T-helper 2 cell treated with Interferon-gamma antibody and Interleukin-4, amounts not matched to agents 5 μg/mL and 100 μg/mL, for 36 hours (primary cell): ENCODE measurements around the gene FAAP24.
A peak's percentile ranks its signal among the peaks of the same experiment; 100 is the strongest.
"Not testable (repeated sequence)": the region's sequence is repeated elsewhere in the genome, so short reads cannot be mapped to it uniquely, and the experiment has no call there.

Source experiments
- DNase-seq: peaks from one replicate; pipeline ENCODE4 v3.0.0; 2021; ENCODE audit warnings: low spot score
- H3K27ac Mint-ChIP-seq: one replicate; pipeline ENCODE4 v1.8.0; 2021; ENCODE audit warnings: mild to moderate bottlenecking, mixed read lengths
- H3K27me3 Mint-ChIP-seq: one replicate; pipeline ENCODE4 v1.8.0; 2021; ENCODE audit warnings: low read depth, mixed read lengths
- H3K36me3 Mint-ChIP-seq: one replicate; pipeline ENCODE4 v1.8.0; 2021; ENCODE audit warnings: low read depth, mixed read lengths
- H3K4me1 Mint-ChIP-seq: one replicate; pipeline ENCODE4 v1.8.0; 2021; ENCODE audit warnings: low read depth, mixed read lengths
- H3K4me3 Mint-ChIP-seq: one replicate; pipeline ENCODE4 v1.8.0; 2022; ENCODE audit warnings: mild to moderate bottlenecking, moderate library complexity, mixed read lengths
- H3K9me3 Mint-ChIP-seq: one replicate; pipeline ENCODE4 v1.8.0; 2021; ENCODE audit warnings: mixed read lengths

FAAP24 gene

DNA sequence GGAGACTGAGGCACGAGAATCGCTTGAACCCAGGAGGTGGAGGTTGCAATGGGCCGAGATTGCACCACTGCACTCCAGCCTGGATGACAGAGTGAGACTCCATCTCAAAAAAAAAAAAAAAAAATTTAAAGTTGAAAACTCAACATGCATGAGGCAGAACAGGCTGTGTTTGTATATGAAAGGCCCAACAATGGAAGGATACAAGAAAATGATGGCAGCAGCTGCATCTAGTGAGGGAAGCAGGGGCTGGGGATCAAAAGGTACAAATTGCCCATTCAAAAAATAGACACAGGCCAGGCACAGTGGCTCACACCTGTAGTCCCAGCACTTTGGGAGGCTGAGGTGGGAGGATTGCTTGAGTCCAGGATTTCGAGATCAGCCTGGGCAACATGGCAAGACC lies 5.8 kb downstream of the FAAP24 start:
- peaks cover 11% of the 10 kb centered on the region for H3K36me3 Mint-ChIP-seq
- not testable (repeated sequence) for H3K27me3 Mint-ChIP-seq, H3K4me1 Mint-ChIP-seq, H3K9me3 Mint-ChIP-seq, H3K4me3 Mint-ChIP-seq, H3K27ac Mint-ChIP-seq, DNase-seq

DNA sequence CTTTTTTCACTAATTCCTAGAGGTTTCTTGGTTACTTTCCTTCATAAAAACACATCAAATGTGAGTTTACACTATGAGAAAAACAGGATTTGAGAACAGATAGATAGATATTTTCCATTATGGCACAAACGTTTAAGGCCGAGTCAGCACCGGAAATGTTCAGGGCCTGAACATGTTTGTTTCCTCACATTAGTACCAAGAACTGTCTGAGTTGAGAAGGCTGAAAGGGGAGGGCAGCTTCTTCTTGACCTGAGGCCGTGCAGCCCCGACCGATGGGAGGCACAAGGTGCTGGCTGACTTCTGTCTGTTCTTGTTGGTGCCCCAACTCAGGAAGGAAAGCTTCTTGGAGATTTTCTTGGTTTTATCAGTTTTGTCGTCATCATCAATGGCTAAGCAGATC lies 7.8 kb downstream of the FAAP24 start:
- DNase-seq, H3K36me3 Mint-ChIP-seq, H3K9me3 Mint-ChIP-seq, H3K27ac Mint-ChIP-seq, H3K4me3 Mint-ChIP-seq, H3K27me3 Mint-ChIP-seq, H3K4me1 Mint-ChIP-seq: not testable (repeated sequence)

- H3K27me3 Mint-ChIP-seq, H3K27ac Mint-ChIP-seq, H3K36me3 Mint-ChIP-seq, H3K9me3 Mint-ChIP-seq, H3K4me3 Mint-ChIP-seq, DNase-seq, H3K4me1 Mint-ChIP-seq: not testable (repeated sequence)
These were observed 10.4 kb downstream of the FAAP24 start for GRCh38 chr19:32982488-32982887.

DNA sequence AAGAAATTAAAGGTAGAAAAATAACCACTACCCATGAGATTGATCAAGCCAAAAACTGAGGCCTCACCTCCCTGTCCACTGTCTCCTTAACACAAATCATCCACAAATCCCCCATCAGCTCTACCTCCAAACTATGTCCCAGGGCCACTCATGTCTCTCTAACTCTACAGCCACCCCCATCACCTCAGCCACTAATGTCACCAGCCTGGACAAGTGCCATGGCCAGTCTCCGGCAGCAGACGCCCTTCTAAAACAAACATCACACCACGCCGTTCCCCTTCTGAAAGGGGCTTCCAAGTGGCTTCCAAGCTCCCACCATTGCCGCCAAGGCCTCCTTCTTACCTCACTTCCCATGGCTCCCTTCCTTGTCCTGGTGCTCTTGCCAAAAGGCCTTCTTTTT lies 16.2 kb downstream of the FAAP24 start:
- not testable (repeated sequence) for H3K36me3 Mint-ChIP-seq, H3K9me3 Mint-ChIP-seq, H3K4me3 Mint-ChIP-seq, H3K4me1 Mint-ChIP-seq, DNase-seq, H3K27me3 Mint-ChIP-seq, H3K27ac Mint-ChIP-seq

GRCh38 chr19:32988724-32989123 lies 16.7 kb downstream of the FAAP24 start:
- Mint-ChIP-seq H3K9me3 (no peaks in the 10 kb centered on the region), H3K27me3 (no peaks in the 10 kb centered on the region), H3K4me3 (no peak overlapping the region), H3K27ac (no peak overlapping the region), H3K4me1 (no peaks in the 10 kb centered on the region), H3K36me3 (no peaks in the 10 kb centered on the region)
- DNase-seq, result no peak

DNA sequence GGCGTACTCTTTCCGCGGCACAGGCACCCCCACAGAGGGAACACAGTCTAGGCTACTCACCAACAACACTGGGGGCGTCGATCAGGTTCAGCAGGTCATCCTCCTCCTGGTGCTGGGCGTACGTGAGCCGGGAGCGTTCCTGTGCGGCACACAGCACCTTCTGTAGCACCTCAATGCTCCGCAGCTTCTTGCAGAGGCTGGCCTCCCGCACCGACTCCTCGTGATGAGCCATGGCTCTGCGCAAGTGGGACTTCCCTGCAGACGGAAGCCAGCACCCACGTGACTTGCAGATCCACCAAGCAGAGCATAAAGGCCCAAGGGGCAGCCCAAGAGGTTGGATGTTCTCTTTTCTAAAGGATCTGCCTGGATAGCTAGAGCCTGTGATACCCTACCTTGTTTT lies 23.9 kb downstream of the FAAP24 start:
- not testable (repeated sequence) for H3K9me3 Mint-ChIP-seq, DNase-seq, H3K4me1 Mint-ChIP-seq, H3K27ac Mint-ChIP-seq, H3K36me3 Mint-ChIP-seq, H3K27me3 Mint-ChIP-seq, H3K4me3 Mint-ChIP-seq

DNA sequence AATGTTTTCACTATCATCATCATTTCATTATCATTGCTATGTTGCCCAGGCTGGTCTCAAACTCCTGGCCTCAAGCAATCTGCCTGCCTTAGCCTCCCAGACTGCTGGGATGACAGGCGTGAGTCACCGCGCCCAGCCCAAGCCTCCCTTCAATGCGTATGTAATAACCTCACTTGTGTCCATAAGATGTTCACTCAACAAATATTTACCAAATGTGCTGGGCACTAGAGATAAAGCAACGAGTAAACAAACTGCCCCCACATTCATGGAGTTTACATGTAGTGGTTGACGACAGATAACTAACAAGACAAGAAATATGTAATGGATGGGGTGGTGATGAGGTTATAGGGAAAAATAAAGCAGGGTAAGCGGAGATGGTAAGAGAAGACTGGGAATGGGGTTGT lies 25.0 kb downstream of the FAAP24 start:
- H3K4me1 Mint-ChIP-seq, H3K27me3 Mint-ChIP-seq, DNase-seq, H3K27ac Mint-ChIP-seq, H3K36me3 Mint-ChIP-seq, H3K4me3 Mint-ChIP-seq, H3K9me3 Mint-ChIP-seq: not testable (repeated sequence)

DNA sequence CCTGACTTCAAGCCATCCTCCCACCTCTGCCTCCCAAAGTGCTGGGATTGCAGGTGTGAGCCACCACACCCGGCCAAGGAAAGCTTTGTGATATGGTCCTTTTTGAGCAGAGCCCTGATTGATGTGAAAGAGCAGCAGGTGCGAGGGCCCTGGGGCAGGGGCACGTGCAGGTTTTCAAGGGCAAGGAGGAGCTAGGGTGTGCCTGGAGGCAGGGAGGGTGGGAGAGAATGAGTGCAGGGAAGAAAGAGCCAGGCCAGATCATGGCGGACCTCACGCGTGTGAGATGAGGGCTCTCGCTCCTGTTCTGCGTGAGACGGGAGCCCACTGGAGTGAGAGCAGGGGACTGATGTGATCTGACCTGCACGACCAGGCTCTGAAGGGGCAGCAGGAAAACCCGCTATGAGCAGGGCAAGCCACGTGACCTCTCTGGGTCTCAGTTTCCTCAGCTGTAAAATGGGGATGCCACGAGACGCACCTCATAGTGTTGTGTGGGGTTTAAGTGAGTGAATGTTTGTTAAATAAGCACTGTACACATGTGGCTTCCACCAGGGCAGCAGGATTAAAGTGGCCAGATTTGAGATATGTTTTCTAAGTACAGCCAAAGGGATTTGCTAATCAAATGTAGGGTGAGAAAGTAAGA lies 25.8 kb downstream of the FAAP24 start:
- Mint-ChIP-seq H3K27ac (no peak overlapping the region), H3K4me3 (no peak overlapping the region)

DNA sequence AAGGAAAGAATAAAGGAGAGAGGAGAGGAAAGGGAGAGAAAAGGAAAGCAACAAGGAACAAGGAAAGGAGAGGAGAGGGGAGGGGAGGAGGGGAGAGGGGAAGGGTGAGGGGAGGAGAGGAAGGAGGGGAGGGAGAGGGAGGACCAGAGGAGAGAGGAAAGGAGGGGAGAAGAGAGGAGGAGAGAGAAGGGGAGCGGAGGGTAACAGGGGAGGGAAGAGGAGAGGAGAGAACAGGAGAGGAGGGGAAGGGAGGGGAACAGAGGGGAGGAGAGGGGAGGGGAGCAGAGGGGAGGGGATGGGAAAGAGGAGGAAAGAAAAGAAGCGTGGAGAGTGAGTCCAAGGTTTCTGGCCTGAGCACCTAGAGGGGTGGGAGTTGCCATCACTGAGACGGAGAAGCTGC lies 26.7 kb downstream of the FAAP24 start:
- H3K36me3 Mint-ChIP-seq, result no peaks in the 10 kb centered on the region
- H3K27me3 Mint-ChIP-seq, result no peaks in the 10 kb centered on the region
- no peak for DNase-seq
- H3K4me1 Mint-ChIP-seq, result peaks cover 9% of the 10 kb centered on the region
- H3K27ac Mint-ChIP-seq, result peak overlapping the region; percentile 47
- no peak overlapping the region for H3K4me3 Mint-ChIP-seq
- no peaks in the 10 kb centered on the region for H3K9me3 Mint-ChIP-seq

More for the DNA sequence above, 25.8 kb downstream of the FAAP24 start:
- no peak for DNase-seq
- no peaks in the 10 kb centered on the region for H3K9me3 Mint-ChIP-seq
- H3K27me3 Mint-ChIP-seq, result no peaks in the 10 kb centered on the region
- H3K36me3 Mint-ChIP-seq, result no peaks in the 10 kb centered on the region
- H3K4me1 Mint-ChIP-seq, result peaks cover 9% of the 10 kb centered on the region

DNA sequence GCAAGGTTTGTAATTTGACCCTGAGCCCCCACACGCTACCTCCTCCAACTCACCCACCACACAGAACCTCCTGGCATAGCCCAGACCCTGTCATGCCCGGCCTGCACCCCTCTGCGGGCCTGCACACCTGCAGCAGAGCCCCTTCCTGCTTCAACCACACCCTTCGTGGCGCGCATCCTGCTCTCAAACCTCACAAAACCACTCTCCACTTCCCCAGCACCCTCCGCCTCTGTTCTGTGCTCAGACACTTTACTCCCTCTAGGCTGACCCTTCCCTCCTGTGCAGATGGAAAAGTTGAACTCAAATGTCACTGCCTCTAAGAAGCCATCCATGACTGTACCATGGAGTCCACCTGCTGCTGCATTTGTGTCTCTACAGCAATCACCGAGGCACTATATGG lies 28.5 kb downstream of the FAAP24 start:
- H3K9me3 Mint-ChIP-seq, result no peaks in the 10 kb centered on the region
- peaks cover 9% of the 10 kb centered on the region for H3K4me1 Mint-ChIP-seq
- DNase-seq, result peak; percentile 10
- H3K27ac Mint-ChIP-seq, result peak overlapping the region; percentile 74
- peak overlapping the region; percentile 53 for H3K4me3 Mint-ChIP-seq
- no peaks in the 10 kb centered on the region for H3K27me3 Mint-ChIP-seq
- H3K36me3 Mint-ChIP-seq, result no peaks in the 10 kb centered on the region

DNA sequence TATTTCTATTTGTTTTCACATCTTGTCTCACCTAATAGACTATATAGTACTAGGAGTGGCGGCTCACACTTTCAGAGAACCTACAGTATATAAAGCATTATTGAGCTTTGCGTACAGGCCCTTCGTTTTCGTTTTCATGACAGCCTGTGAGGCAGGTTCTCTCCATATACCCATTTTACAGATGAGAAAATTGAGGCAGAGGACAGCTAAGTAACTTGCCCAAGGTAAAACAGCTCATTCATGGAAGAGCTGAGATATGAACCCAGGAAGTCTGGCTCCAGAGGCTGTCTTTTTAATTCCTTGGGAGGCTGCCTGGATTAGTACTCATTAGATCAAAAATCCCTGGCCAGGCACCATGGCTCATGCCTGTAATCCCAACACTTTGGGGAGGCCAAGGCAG lies 28.9 kb downstream of the FAAP24 start:
- H3K9me3 Mint-ChIP-seq, result no peaks in the 10 kb centered on the region
- DNase-seq, result no peak
- peak overlapping the region; percentile 74 for H3K27ac Mint-ChIP-seq
- no peaks in the 10 kb centered on the region for H3K36me3 Mint-ChIP-seq
- peaks cover 9% of the 10 kb centered on the region for H3K4me1 Mint-ChIP-seq
- H3K4me3 Mint-ChIP-seq, result peak overlapping the region; percentile 53
- no peaks in the 10 kb centered on the region for H3K27me3 Mint-ChIP-seq

- not testable (repeated sequence) for H3K36me3 Mint-ChIP-seq, DNase-seq, H3K9me3 Mint-ChIP-seq, H3K27ac Mint-ChIP-seq, H3K27me3 Mint-ChIP-seq, H3K4me3 Mint-ChIP-seq, H3K4me1 Mint-ChIP-seq
These were observed 30.3 kb downstream of the FAAP24 start for GRCh38 chr19:33002126-33002865.

- DNase-seq, H3K27ac Mint-ChIP-seq, H3K4me3 Mint-ChIP-seq, H3K27me3 Mint-ChIP-seq, H3K4me1 Mint-ChIP-seq, H3K9me3 Mint-ChIP-seq, H3K36me3 Mint-ChIP-seq: not testable (repeated sequence)
These were observed 31.5 kb downstream of the FAAP24 start for GRCh38 chr19:33003424-33004024.

- DNase-seq, result no peak
- Mint-ChIP-seq H3K4me1 (peaks cover 5% of the 10 kb centered on the region), H3K9me3 (no peaks in the 10 kb centered on the region), H3K4me3 (no peak overlapping the region), H3K27ac (no peak overlapping the region), H3K36me3 (no peaks in the 10 kb centered on the region), H3K27me3 (no peaks in the 10 kb centered on the region)
These were observed 33.4 kb downstream of the FAAP24 start for GRCh38 chr19:33005440-33005839.
